ENCODE results near the gene PUSL1.
A peak's percentile ranks its signal among the peaks of the same experiment; 100 is the strongest.

Gene PUSL1

DNA sequence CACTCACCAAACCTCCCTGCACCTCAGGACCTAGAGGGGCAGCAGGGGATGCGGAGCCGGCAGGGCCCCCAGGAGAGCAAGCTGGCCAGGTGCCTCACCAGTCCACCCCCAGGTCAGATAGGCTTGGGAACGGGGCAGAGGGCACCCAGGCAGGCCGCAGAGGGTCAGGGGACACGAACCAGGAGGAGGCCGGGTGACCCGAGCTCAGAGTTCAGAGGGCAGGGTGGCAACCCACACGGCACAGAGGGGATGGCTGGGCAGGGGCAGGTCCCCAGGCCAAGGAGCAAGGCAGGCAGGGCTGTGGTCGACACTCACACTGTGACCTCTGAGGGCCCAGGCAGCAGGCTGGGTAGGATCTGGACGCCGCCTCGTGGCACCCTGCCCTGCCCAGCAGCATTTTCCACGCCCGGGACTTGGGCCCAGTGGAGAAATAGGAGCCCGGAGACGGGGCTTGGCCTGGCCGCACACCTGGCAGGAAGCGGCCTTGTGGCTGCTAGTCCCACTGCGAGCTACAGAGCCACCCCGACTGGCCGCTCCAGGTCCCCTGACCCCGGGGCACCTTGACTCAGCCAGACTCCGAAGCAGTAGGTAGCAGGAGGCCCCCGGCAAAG lies 35.5 kb downstream of the PUSL1 start:
- TF ChIP-seq, protein P1, sequence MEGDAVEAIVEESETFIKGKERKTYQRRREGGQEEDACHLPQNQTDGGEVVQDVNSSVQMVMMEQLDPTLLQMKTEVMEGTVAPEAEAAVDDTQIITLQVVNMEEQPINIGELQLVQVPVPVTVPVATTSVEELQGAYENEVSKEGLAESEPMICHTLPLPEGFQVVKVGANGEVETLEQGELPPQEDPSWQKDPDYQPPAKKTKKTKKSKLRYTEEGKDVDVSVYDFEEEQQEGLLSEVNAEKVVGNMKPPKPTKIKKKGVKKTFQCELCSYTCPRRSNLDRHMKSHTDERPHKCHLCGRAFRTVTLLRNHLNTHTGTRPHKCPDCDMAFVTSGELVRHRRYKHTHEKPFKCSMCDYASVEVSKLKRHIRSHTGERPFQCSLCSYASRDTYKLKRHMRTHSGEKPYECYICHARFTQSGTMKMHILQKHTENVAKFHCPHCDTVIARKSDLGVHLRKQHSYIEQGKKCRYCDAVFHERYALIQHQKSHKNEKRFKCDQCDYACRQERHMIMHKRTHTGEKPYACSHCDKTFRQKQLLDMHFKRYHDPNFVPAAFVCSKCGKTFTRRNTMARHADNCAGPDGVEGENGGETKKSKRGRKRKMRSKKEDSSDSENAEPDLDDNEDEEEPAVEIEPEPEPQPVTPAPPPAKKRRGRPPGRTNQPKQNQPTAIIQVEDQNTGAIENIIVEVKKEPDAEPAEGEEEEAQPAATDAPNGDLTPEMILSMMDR (IDR thresholded peaks at IDR 0.05) = no peak
- no peak for TF ChIP-seq ZFX (IDR thresholded peaks at IDR 0.05; ENCODE audit: borderline replicate concordance)
- no peak overlapping the region for H3K27ac ChIP-seq

DNA sequence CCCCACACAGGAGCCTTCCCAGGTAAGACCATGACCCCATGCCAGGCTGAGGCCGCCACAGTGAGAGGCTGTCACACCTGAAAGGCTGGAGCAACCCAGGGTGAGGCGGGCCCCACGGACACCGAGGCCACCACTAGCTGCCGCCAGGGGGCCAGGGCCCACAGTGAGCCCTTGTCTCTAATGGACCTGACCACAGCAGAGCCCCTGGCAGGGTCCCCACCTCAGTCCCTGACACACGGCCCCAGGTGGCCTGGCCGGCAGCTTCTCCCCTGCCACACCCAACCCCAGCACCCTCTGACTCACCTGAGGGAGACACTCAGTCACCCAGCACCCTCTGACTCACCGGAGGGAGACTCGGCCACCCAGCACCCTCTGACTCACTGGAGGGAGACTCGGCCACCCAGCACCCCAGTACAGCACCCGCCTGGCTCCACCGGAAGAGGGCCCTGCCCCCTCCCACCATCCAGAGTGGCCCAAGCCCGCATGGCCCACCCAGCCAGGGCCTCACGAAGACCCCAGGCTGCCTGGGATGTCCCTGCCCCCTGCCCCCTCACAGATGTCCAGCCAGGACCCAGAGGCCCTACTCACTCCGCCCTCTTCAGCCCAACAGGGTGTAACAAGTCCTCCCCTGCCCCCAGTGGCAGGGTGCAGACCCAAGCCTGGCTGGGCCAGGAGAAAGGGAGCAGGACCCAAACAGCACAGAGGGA lies 36.4 kb downstream of the PUSL1 start:
- TF ChIP-seq ZFX (IDR thresholded peaks at IDR 0.05; ENCODE audit: borderline replicate concordance) = no peak
- TF ChIP-seq, protein P1 (IDR thresholded peaks at IDR 0.05) = peak; percentile 43
- no peak overlapping the region for H3K27ac ChIP-seq

DNA sequence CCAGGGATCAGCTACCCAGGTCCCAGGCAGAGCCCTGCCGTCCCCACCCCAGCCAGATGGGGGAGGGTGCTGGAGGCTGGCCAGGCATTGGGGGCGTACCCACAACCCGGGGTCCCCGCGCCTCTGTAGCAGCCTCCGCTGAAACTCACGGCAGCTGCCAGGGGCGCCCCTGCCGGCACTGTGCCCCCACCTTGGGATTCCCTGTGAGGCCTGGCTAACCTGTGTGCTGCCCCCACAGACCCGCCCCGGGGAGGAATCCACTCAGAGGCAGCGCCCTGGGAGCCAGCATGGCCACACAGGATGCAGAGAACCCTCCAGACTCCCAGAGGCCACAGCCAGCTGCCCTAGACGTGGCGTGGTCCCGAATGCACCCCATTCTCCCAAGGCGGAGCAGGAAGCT lies 37.0 kb downstream of the PUSL1 start:
- TF ChIP-seq, protein P1 (IDR thresholded peaks at IDR 0.05) = no peak
- TF ChIP-seq ZFX (IDR thresholded peaks at IDR 0.05; ENCODE audit: borderline replicate concordance) = no peak
- no peak overlapping the region for H3K27ac ChIP-seq

DNA sequence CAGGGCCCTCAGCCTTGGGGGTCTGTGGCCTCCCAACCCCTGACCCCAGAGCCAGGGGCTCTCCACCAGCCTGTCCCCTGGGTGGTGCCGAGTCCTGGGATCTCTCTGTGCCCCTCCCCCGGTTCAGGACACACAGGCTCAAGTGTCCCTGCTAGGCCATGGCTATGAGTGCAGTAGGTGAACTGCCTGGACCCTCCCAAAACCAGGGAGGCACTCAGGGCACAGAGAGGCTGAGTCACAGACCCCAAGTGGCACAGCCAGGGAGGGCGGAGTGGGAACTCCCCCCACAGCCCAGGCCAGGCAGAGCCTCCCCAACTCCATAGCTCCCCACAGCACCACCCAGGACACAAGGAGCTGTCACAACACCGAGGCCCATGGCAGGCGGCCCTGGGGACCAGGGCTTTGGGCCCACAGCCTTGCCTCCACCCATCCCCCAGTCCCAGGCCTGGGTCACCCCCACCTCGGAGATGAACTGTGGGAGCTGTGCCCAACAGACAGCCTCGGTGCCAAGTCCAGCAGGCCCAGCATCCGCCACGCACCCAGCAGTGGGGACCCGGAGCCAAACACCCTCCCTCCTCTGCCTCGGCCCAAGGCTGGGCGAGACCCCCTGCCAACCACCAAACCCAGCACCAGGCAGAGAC lies 37.6 kb downstream of the PUSL1 start:
- no peak for TF ChIP-seq ZFX (IDR thresholded peaks at IDR 0.05; ENCODE audit: borderline replicate concordance)
- TF ChIP-seq, protein P1 (IDR thresholded peaks at IDR 0.05) = no peak
- H3K27ac ChIP-seq = no peak overlapping the region

DNA sequence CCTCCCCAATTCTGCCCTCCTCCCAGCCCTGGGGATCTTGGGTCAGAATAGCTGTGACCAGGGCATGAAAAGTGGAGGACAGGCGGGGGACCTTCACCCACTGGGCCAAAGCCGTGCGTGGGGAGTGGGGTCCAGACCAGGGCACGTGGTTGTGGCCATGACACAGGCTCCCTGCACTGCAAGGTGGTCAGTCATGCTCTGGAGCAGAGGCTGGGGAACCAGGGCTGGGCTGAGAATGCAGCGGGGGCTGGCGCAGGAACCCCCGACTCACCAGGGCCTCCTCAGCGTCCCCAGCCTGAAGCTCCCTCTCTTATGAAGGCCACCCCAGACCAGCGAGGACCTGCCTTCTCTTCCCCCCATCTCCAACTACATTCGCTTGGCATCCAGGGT lies 38.1 kb downstream of the PUSL1 start:
- H3K27ac ChIP-seq = peak overlapping the region; percentile 88; the same call in 1 of the 2 replicates
- no peak for TF ChIP-seq ZFX (IDR thresholded peaks at IDR 0.05; ENCODE audit: borderline replicate concordance)
- TF ChIP-seq, protein P1 (IDR thresholded peaks at IDR 0.05) = no peak

DNA sequence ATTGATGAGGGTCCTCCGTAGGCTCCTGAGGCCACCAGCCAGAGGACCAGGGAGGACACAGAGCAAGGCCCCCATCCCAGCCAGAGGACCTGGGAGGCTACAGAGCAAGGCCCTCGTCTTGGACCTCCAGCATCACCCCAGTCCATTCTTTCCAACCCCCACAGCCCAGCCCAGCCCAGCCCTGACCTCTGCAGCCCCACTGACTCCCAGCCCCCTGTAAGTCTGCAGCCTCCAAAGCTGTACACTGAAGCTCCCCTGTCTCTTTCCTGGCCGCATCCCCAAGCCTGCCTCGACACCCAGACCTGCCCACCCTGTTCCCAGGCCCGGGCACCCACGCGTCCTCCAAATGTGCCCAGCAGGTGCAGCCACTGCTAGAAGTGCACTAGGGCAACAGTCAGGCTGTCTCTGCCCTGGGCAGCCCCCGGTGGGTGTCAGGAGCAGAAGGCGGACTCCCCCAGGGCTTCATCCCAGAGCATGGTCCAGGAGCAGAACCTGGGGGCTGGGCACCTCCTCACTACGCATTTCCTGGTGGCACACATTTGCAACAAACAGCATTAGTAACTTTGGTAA lies 38.7 kb downstream of the PUSL1 start:
- TF ChIP-seq ZFX (IDR thresholded peaks at IDR 0.05; ENCODE audit: borderline replicate concordance) = no peak
- TF ChIP-seq, protein P1 (IDR thresholded peaks at IDR 0.05) = no peak
- H3K27ac ChIP-seq = peak overlapping the region; percentile 88
